ENCODE results near the gene ARAP2. TPM values are rescaled to one million over a fixed set of nuclear protein-coding genes. Genes with fewer than 3 reads are reported as not detected.

Gene ARAP2
- total and polyA plus RNA-seq, 10 donors = 6.8 to 161 (median 69.6) TPM

GRCh38 chr4:36020351-36020750, 224.0 kb downstream of the ARAP2 start:
- H3K4me1 ChIP-seq = no peaks in the 10 kb centered on the region
- no peak overlapping the region for H3K27ac ChIP-seq
- H3K4me3 ChIP-seq = no peak overlapping the region
- no peaks in the 10 kb centered on the region for H3K9me3 ChIP-seq
- TF ChIP-seq POLR2AphosphoS5 (IDR thresholded peaks at IDR 0.05) = no peak
- no peak for TF ChIP-seq POLR2A (IDR thresholded peaks at IDR 0.05)
- TF ChIP-seq, protein P1, sequence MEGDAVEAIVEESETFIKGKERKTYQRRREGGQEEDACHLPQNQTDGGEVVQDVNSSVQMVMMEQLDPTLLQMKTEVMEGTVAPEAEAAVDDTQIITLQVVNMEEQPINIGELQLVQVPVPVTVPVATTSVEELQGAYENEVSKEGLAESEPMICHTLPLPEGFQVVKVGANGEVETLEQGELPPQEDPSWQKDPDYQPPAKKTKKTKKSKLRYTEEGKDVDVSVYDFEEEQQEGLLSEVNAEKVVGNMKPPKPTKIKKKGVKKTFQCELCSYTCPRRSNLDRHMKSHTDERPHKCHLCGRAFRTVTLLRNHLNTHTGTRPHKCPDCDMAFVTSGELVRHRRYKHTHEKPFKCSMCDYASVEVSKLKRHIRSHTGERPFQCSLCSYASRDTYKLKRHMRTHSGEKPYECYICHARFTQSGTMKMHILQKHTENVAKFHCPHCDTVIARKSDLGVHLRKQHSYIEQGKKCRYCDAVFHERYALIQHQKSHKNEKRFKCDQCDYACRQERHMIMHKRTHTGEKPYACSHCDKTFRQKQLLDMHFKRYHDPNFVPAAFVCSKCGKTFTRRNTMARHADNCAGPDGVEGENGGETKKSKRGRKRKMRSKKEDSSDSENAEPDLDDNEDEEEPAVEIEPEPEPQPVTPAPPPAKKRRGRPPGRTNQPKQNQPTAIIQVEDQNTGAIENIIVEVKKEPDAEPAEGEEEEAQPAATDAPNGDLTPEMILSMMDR (IDR thresholded peaks at IDR 0.05 in 8 of 11, conservative IDR thresholded peaks at IDR 0.05 in 3 of 11) = no peak
- no peak for DNase-seq
- intact Hi-C loops (cut with DNase I; ENCODE audit: low total_unique reads) = no loop called here
- no peaks in the 10 kb centered on the region for H3K27me3 ChIP-seq (replicated peaks in 1 of 7)
- H3K36me3 ChIP-seq = no peaks in the 10 kb centered on the region
- 78 to 94% (median 85%) methylated on average over 3 of the region's 3 CpGs for WGBS, 5 donors

Other genes with a start within 250 kb of the ARAP2 start
- 10 to 100 TPM in 3 of 7 donors, 1 to 10 TPM in 4; 7.5 to 12.2 (median 9.6) TPM for gene DTHD1, start 37.1 kb upstream of the ARAP2 start, total RNA-seq
- under 1 TPM; 0.18 to 0.51 (median 0.24) TPM for gene DTHD1, start 37.1 kb upstream of the ARAP2 start, polyA plus RNA-seq

All from spleen (tissue), 11 donors.